ENCODE results near the gene ZBTB7B.

ZBTB7B gene

DNA sequence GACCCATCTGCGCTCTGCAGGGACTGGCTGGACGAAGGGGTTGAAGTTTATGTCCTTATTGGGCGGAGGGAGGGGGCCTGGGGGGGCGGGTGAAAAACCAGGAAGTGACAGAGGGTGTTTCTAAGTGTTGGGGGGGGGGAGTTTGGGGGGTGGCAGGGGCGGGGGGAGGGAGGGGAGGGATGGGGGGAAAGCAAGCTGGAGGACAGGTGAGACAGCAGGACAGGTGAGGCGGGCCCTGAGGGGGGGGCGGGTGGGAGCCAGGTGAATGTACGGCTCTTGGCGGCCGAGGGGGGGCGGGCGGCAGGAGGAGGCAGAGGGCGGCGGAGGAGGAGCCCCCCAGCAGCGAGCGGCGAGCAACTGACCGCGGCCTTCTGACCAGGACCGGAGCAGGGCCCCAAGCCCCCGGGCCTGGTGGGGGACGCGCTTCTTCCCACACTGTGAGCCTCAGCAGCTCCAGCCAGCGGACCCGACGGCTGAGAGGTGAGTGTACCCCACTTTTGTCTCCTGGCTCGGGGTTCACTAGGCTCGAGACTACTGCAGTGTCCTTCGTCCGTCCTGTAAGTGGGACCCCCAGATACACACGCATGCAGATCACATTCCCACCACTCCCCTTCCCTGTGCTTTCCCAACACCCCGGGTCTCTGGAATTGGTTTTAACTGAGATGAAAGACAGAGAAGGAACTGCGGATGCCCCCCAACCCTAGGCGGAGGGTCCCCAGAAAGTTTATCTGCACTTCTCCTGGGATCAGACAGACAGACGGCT, at the start of gene ZBTB7B:
Gene ZBTB7B (plus strand): TSS at position 339 of the 763 bp plus-strand sequence. CDS start 11,859 bp downstream, outside the sequence.
- DNase-seq = peak in 27 of 56 donors; percentile 37 to 84 (median 66)

- DNase-seq = peak in 6 of 56 donors; percentile 12 to 48 (median 18)
Measured at GRCh38 chr1:154953611-154954038, 49.0 kb upstream of the ZBTB7B start.

DNA sequence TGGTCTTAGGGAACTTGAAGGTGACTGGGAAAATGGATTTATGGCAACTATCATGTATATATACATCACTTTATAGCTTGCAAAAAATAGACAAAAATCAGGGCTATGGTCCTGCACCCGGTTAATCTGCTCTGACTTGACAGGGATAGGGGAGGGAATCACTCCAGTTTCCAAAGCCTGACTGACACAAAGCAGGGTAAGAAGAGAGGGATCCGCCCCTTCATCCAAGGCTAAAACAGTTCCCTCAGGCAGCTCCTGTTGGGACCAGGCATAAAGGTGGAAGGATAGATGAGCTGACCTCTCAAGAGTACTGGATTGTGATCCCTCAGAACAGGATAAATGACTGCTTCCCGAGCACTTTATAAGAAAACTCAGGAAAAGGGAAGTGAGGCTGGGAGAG, 48.1 kb upstream of the ZBTB7B start:
- DNase-seq = no peak

DNA sequence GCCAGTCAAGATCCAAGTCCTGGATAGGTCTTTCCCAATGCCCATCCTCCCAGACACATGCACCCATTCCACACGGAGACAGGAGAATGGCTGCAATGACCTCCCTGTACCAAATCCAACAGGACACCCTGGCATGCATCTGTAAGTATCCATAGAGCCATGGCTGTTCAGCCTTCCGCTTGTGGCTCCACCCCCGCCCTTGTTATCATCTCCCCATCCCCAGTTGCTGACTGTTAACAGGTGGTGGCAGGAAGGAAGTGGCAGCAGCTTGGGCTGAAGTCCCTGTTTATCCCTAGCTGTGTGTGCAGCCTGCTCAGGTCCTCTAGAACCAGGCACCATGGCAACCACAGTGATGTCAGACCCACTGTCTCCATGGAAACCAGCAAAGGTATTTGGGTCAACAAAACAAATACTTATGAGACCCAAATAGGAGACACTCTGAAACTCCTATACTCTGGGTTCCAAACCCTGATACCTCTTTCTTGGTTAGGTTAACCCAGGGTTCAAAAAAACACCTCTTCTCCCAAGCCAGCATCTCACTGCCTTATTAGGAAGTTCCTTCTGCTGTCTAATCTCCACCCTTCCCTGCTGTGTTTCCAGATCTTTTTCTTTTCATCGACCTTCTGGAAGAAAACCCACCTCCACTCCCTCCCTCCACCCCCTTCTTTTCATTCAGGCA, 47.4 kb upstream of the ZBTB7B start:
- DNase-seq = peak in 41 of 56 donors; percentile 22 to 86 (median 60)

- DNase-seq = peak in 52 of 56 donors; percentile 39 to 90 (median 68)
Measured at GRCh38 chr1:154955718-154956543, 46.7 kb upstream of the ZBTB7B start, which contains the start of gene PBXIP1. PBXIP1 (minus strand) TSS chr1:154956099; CDS start chr1:154953721, 2,378 bp downstream.

- peak in 33 of 56 donors; percentile 18 to 65 (median 38) for DNase-seq
Measured at GRCh38 chr1:154956544-154956941, 46.1 kb upstream of the ZBTB7B start.

DNA sequence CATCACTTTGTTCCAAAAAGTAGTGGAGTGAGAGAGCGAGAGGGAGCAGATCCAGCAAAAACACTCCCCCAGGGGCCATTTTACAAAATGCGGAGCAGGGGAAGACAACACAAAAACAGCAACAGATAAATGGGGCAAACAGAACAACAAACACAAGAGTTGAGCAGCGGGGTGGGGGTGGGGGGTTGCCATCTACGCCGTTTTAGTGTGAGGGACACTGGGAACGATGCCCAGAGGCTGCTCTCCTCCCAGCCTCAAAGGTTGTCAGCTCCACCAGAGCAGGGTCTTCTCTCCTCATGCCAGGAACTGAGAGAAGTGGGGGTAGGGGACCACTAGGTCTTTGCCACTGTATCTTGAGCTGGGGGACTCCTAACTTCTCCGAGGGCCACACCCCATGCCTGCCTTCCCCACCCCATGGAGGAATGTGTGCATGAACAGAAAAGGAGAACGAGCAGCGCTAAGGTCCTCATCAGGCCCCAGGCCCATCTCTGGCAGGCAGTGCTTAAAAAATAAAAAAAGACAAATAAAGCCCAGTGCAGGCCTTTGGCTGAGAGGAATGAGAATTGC, 45.4 kb upstream of the ZBTB7B start:
- DNase-seq = peak in 1 of 56 donors; percentile 24

DNA sequence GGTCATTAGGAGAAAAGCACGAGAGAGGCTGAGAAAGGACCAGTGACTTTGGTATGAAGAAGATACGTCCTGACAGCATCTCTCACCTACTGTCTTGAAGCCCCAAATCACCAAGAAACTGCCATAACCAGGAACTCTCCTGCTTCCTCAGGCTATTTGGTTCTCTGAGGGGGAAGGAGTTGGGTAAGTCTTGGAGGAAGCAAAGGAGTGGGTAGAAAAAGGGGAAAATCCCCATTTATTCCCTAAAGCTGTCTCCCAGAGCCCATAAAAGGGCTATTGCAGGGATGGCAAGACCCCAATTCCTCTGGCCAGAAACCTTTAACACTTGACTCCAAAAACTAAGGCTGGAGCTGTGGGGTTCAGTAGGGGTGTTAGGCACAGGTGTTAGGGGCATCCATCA, 44.6 kb upstream of the ZBTB7B start:
- DNase-seq = no peak

GRCh38 chr1:154958681-154959425, 43.7 kb upstream of the ZBTB7B start:
- DNase-seq = no peak

DNA sequence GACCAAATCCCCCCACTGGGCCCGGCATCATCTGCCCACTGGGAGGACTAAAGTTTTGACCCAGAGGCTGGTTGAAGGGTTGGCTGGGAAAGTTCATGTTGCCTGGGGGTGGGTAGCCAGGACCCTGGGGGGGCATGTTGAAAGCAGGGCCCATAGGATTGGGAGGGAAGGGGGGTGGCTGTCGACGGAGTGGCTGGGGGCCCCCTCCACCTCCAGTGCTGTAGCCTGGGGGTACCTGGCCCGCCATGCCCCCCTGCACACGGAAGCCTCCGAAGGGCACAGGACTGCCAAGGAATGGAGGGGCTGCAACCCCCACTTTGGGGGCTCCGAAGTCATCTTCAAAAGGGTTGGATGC, 43.2 kb upstream of the ZBTB7B start:
- DNase-seq = no peak

DNA sequence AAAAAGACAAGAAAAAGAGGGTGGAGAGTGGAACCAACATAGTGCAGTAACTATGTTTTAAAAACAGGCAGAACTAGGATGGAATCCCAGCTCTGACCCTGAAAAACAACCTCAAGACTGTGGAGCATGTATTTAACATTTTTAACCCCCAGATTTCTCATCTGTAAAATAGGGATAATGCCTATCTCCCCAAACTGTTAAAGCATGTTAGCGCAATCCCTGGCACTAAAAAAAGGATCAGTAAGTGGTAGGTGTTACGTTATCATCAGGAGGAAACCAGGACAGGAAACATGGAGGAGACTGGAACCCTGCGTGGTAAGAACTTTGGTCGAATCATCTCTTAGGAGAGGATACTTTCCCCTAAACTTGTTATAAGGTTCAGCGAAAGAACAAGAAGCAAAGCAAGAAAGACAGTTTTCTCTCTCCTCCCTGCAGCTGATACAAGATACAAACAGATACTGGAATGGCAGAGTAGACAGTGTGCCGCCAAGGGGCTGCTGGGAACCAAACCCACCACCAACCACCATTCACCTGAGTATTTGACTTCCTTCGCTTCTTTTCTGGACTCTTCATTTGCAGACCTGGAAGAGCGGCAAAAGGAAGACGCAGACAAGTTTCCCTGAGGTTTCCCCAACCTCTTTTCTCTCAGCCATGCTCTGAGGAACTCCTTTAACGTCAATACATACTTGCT, 42.0 kb upstream of the ZBTB7B start:
- no peak for DNase-seq

- DNase-seq = peak in 48 of 56 donors; percentile 31 to 90 (median 74)
Measured at GRCh38 chr1:154961207-154962155, 41.1 kb upstream of the ZBTB7B start, which contains the start of gene PYGO2. PYGO2 (minus strand) TSS chr1:154961782; CDS start chr1:154961576, 206 bp downstream.

DNA sequence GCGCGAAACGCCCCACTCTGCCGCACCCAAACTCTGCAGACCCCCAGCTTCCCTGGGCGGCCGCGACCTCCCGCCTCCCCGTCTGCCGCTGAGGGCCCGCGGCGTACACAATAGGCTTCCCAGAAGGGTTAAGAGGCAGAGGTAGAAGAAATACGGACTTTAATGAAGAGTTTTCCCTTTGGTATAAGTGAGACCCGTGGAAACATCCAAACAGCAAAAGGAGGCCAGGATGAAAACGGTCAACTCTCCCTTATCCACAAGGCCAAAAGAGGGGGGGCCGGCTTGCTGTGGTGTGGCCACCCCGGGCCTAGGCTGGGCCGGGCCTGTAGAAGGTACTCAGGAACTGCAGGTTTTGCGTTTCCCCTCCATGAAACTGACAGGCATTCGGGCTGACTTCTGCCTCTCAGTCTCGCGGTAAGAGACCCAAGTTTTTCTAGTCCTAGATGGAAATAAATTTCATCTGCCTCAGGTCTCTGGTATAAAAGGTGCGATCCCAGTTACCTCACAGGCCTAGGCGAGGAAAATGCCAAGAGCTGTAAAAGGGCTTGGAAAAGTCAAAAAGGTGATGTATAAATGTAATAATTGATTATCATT, 40.3 kb upstream of the ZBTB7B start:
- peak in 3 of 56 donors; percentile 20 to 54 (median 30) for DNase-seq

- no peak for DNase-seq
Measured at GRCh38 chr1:154962795-154963330, 39.7 kb upstream of the ZBTB7B start.

DNA sequence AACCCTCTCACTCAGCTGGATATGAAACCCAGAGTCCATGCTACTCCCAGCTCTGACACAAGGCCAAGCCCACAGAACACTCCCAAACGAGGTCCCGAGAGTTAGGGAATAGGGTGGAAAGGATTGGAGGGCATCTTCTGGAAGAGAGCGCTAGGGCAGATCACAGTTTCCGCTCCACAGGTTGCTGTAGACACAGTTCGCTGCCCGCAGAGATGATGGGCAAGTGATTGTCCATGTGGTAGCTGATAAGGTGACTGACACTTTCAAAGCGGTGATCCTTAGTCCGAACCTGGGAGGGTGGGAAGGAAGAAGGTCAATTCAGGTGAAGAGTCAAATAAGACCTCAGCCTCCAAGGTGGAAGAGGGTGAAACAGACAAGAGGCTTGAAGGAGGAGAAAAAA, 39.0 kb upstream of the ZBTB7B start:
- DNase-seq = no peak

DNA sequence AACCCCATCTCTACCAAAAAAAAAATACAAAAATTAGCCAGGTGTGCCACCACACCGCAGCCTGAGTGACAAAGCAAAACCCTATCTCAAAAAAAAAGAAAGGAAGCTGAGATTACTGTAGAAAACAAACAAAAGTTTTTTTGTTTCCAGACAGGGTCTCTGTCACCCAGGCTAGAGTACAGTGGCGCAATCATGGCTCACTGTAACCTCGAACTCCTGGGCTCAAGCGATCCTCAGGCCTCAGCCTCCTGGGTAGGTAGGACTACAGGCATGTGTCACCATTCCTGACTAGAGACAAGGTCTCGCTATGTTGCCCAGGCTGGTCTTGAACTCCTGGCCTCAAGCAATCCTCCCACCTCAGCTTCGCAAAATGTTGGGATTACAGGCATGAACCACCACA, 38.2 kb upstream of the ZBTB7B start:
- no peak for DNase-seq

DNA sequence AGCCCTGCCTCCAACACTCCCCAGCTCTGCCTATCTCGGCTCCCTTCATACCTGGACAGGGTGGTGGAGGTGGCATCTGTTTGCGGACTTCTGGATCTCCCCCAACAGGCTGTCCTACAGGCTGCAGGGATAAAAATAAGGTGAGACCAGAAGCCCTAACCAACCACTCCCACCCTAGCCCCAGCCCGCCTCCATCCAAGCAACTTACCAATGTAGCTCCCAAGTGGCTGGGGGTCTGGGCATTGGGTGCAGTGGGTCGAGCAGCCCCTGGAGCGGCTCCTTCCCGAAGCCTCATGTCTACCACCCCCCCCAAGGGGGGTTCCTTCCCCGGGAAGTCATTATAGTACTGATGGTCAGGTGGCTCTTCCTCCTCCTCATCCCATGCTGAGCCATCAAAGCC, 36.5 kb upstream of the ZBTB7B start:
- no peak for DNase-seq

Measured in amygdala (tissue), 56 donors.